Activated CD8-positive, alpha-beta memory T cell treated with anti-CD3 and anti-CD28 coated beads for 36 hours (primary cell): ENCODE data around the gene KIF26B. TPM values are rescaled to one million over a fixed set of nuclear protein-coding genes. Genes with fewer than 3 reads are reported as not detected.
"Not testable (repeated sequence)": the region's sequence is repeated elsewhere in the genome, so short reads cannot be mapped to it uniquely, and the experiment has no call there.

ENCODE experiments used
- CTCF ChIA-PET: fragments of 350-600 bp; sonication (Branson Sonifier 250); formaldehyde crosslinking; loops from one replicate; lab custom pipeline; 2021; ENCODE audit warnings: antibody characterized with exemption; lab: Charles Lee
- POLR2A ChIA-PET: fragments of 350-600 bp; sonication (Branson Sonifier 250); formaldehyde crosslinking; loops from one replicate; lab custom pipeline; 2021; ENCODE audit warnings: antibody characterized with exemption; lab: Charles Lee
- total RNA-seq, 2 experiments: library from RNA; stranded (reverse); gene quantifications; one replicate each; pipeline ENCODE4 v1.2.3, GENCODE V29; 2021

The KIF26B gene
- total RNA-seq, 2 experiments from 2014 or later = 0.17 to 0.31 TPM

- POLR2A ChIA-PET = no interaction called here
- CTCF ChIA-PET = no interaction called here
Observed at GRCh38 chr1:245292553-245292952, 137.8 kb downstream of the KIF26B start.

GRCh38 chr1:245294020-245294419, 139.2 kb downstream of the KIF26B start:
- ChIA-PET CTCF (no interaction called here), POLR2A (no interaction called here)

- POLR2A ChIA-PET = no interaction called here
Observed at GRCh38 chr1:245298781-245299180, 144.0 kb downstream of the KIF26B start.

GRCh38 chr1:245301162-245301580, 146.4 kb downstream of the KIF26B start:
- ChIA-PET POLR2A (no interaction called here), CTCF (no interaction called here)

More at GRCh38 chr1:245298781-245299180, 144.0 kb downstream of the KIF26B start:
- CTCF ChIA-PET = no interaction called here

- ChIA-PET POLR2A (no interaction called here), CTCF (no interaction called here)
Observed at GRCh38 chr1:245301921-245302320, 147.1 kb downstream of the KIF26B start.

GRCh38 chr1:245304698-245305097, 149.9 kb downstream of the KIF26B start:
- POLR2A ChIA-PET = no interaction called here
- CTCF ChIA-PET = no interaction called here

GRCh38 chr1:245306020-245306419, 151.2 kb downstream of the KIF26B start:
- ChIA-PET CTCF (no interaction called here), POLR2A (no interaction called here)

GRCh38 chr1:245306628-245307410, 152.0 kb downstream of the KIF26B start:
- CTCF ChIA-PET = no interaction called here

GRCh38 chr1:245310571-245311531, 156.1 kb downstream of the KIF26B start:
- CTCF ChIA-PET = no interaction called here
- POLR2A ChIA-PET = no interaction called here

More at GRCh38 chr1:245306628-245307410, 152.0 kb downstream of the KIF26B start:
- POLR2A ChIA-PET = no interaction called here

GRCh38 chr1:245311887-245312536, 157.2 kb downstream of the KIF26B start:
- CTCF ChIA-PET = no interaction called here

GRCh38 chr1:245313576-245313975, 158.8 kb downstream of the KIF26B start:
- CTCF ChIA-PET = no interaction called here
- POLR2A ChIA-PET = no interaction called here

More at GRCh38 chr1:245311887-245312536, 157.2 kb downstream of the KIF26B start:
- POLR2A ChIA-PET = no interaction called here

GRCh38 chr1:245316784-245317183, 162.0 kb downstream of the KIF26B start:
- CTCF ChIA-PET = no interaction called here
- POLR2A ChIA-PET = no interaction called here

GRCh38 chr1:245317217-245317616, 162.4 kb downstream of the KIF26B start:
- POLR2A ChIA-PET = no interaction called here
- CTCF ChIA-PET = no interaction called here

- POLR2A ChIA-PET = no interaction called here
- CTCF ChIA-PET = no interaction called here
Observed at GRCh38 chr1:245319094-245319493, 164.3 kb downstream of the KIF26B start.

GRCh38 chr1:245322673-245323072, 167.9 kb downstream of the KIF26B start:
- CTCF ChIA-PET = no interaction called here
- POLR2A ChIA-PET = no interaction called here

- CTCF ChIA-PET, POLR2A ChIA-PET: not testable (repeated sequence)
Observed at GRCh38 chr1:245323765-245324164, 169.0 kb downstream of the KIF26B start.

- ChIA-PET CTCF (no interaction called here), POLR2A (no interaction called here)
Observed at GRCh38 chr1:245325922-245326795, 171.4 kb downstream of the KIF26B start.

GRCh38 chr1:245327360-245327759, 172.6 kb downstream of the KIF26B start:
- ChIA-PET CTCF (no interaction called here), POLR2A (no interaction called here)

GRCh38 chr1:245327842-245328241, 173.1 kb downstream of the KIF26B start:
- POLR2A ChIA-PET = no interaction called here
- CTCF ChIA-PET = no interaction called here
